ENCODE data around the gene CCM2.

GRCh38 chr7:45000093-45001032 lies at the start of gene CCM2:
- no peak for TF ChIP-seq CTCF (IDR thresholded peaks at IDR 0.05; ENCODE audit: poor library complexity, severe bottlenecking)
- no peak for TF ChIP-seq POLR2AphosphoS5 (IDR thresholded peaks at IDR 0.05)
